HG03060 (cell line): ENCODE data around the gene FIZ1.
"Not testable (repeated sequence)": the region's sequence is repeated elsewhere in the genome, so short reads cannot be mapped to it uniquely, and the experiment has no call there.

Source experiments
- ATAC-seq: cut with Tn5 transposase; IDR thresholded peaks from one replicate; pipeline ENCODE4 v1.9.1; 2021; ENCODE audit warnings: low read depth, moderate number of reproducible peaks; ENCODE audit not compliant: unreplicated experiment

The FIZ1 gene

GRCh38 chr19:55598034-55598433 is 1.3 kb downstream of the FIZ1 start:
- no peak for ATAC-seq

DNA sequence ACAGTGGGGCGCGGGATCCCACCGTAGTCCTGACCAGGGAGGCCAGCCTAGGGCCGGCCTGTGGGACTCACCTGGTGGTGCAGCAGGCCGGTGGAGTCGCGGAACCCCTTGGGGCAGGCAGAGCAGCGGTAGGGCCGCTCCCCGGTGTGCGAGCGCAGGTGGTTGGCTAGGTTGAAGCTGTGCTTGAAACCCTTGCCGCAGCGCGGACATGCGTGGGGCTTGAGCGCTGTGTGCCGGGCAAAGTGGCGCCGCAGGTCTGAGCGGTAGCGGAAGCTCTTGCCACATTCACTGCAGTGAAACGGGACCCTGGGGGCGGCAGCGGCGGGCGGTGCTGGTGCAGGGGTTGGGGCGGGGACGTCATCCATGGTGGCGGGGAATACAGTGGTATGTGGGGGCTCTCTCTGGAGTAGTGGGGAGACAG is 1.8 kb downstream of the FIZ1 start:
- no peak for ATAC-seq

DNA sequence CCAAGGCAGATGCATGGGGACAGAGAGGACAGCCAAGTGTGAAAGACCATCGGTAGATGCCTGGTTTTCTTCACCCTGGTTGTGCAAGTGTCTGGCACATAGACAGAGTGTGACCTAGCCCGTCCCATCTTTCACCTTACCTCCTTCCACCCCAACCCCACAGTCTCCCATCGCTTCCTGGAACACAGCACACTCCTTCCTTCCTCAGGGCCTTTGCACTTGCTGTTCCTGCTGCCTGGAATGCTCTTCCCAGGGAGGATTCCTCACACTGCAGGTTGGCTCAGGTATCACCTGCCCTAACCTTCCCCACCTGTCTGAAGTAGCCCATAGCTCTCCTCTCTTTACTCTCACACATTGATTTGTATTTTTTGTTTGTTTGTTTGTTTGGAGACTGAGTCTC is 3.0 kb downstream of the FIZ1 start:
- no peak for ATAC-seq

- no peak for ATAC-seq
These were observed 4.2 kb downstream of the FIZ1 start for GRCh38 chr19:55594996-55595545.

- no peak for ATAC-seq
These were observed 6.1 kb downstream of the FIZ1 start for GRCh38 chr19:55593096-55593772.

DNA sequence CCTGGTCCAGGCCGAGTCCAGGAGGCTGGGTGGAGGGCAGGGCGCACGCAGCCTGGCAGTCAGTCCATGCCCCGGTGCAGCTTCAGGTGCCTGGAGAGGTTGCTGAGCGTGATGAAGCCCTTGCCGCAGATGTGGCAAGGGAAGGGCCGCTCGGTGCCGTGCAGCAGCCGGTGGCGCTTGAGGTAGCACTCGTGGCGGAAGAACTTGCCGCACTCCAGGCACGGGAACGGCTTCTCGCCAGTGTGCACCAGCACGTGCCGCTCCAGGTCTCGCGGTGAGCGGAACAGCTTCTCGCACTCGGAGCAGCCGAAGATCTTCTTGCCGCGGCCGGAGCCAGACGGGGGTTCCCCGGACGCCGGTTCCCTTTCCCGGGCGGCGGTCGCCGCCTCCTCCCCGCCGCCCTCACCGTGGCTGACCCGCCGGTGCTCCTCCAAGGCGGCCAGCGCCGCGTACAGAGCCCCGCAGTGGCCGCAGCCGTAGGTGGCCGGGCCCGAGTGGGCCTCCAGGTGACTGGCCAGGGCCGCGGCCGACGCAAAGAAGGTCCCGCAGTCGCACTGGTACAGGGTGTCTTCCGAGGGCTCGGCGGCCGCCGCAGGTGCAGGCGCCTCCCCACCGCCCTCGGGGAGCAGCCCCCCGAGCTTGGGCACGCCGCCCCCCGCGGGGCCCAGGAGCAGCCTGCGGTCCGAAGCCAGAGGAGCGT is 6.8 kb downstream of the FIZ1 start:
- ATAC-seq: no peak

DNA sequence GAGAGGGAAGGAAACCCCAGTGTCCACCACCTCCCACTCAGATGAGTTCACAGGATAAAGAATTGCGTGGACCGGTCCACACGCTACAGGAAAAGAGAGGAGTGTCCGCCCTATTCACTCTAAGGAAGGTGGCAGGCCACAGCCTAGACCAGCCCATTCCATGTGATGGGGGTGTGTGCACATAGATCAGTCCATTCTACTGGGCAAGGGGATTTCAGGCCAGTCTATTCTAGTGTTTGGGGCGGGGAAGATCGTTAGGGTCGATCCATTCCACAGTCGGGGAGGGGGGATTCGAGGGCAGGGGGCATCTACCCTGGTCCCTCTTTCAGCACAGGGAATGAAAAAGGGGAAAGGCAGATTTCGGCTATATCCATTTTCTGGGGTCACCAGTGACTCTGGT is 7.8 kb downstream of the FIZ1 start:
- no peak for ATAC-seq

DNA sequence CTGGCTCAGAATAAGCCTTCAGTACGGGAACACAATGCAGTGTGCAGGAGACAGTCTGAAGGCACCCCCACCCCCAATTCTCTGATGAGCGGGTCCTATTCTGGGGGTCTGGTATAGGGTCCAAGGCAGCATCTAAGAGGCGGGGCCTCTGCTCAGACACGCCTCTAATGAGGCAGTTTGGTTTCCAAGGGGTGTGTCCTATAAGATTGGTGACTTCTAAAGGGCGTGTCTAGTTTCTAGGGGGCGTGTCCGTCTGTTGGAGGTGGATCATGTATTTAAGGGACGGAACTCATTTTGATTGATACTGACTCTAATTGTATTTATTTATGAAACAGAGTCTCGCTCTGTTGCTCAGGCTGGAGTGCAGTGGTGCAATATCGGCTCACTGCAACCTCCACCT is 8.7 kb downstream of the FIZ1 start:
- no peak for ATAC-seq

DNA sequence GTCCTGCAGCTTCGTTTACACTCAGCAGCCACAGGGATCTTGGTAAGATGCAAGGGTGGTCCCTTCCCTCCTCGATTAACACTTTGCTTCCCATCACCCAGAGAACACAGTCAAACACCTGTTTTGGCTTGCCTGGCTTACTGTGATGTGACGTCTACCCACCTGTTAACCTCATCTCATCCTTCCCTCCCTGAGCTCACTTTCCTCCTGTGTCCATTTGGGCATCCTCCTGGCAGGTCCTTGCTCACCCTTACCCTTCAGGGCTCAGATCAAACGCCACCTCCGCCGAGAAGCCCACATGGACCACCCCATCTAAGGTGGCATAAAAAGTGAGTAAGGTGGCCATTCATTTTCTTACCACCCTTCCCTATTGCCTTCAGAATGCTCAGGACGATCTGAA is 9.2 kb downstream of the FIZ1 start:
- ATAC-seq: no peak

- no peak for ATAC-seq
These were observed 10.6 kb downstream of the FIZ1 start for GRCh38 chr19:55588738-55589137.

DNA sequence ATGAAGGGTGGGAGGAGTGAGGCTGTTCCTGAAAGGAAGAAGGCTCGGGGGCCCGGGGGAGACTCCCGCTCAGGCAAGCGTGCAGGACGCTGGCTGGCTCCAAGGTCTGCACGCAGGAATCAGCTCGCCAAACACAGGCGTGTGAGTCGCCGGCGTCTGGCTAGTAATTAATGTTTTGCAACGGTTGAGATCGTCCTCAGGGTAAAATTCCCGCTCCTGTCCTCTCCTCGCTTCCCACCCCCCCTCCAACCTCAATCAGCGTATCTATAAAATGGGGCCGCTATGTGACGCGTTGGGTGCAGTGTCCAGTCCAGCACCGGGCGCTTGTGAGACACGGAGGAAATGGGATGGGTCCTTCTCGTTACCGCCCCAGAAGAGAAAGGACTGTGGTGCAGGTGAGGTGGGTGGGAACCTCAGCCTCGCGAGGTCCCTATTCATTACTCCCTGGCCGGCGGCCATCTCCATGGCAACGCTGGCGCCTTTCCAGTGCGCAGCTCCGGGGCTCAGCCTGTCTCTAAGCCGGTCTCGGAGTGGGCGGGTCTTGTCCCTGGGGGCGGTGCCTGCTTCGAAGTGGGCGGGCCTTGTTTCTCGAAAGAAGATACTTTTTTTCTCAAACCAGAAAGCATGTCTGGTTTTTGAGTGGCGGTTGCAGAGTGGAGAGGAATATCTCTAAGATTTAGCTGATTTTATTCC is 12.2 kb downstream of the FIZ1 start:
- peak; percentile 89 for ATAC-seq

- no peak for ATAC-seq
These were observed 13.5 kb downstream of the FIZ1 start for GRCh38 chr19:55585658-55586339.

- ATAC-seq: no peak
These were observed 14.4 kb downstream of the FIZ1 start for GRCh38 chr19:55584871-55585270.

- ATAC-seq: not testable (repeated sequence)
These were observed 15.4 kb downstream of the FIZ1 start for GRCh38 chr19:55583897-55584296.

DNA sequence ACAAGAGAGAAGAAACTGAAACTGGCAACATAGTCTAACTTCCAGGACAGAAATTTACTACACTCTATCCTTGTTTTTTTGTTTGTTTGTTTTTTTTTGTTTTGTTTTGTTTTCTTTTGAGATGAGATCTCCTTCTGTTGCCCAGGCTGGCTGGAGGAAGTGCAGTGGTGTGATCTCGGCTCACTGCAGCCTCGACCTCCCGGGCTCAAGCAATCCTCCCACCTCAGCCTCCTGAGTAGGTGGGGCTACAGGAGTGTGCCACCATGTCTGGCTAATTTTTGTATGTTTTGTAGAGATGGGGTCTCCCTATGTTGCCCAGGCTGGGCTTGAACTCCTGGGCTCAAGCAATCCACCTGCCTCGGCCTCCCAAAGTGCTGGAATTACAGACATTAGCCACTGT is 17.0 kb downstream of the FIZ1 start:
- ATAC-seq: not testable (repeated sequence)

- ATAC-seq: no peak
These were observed 17.5 kb downstream of the FIZ1 start for GRCh38 chr19:55581823-55582223.

DNA sequence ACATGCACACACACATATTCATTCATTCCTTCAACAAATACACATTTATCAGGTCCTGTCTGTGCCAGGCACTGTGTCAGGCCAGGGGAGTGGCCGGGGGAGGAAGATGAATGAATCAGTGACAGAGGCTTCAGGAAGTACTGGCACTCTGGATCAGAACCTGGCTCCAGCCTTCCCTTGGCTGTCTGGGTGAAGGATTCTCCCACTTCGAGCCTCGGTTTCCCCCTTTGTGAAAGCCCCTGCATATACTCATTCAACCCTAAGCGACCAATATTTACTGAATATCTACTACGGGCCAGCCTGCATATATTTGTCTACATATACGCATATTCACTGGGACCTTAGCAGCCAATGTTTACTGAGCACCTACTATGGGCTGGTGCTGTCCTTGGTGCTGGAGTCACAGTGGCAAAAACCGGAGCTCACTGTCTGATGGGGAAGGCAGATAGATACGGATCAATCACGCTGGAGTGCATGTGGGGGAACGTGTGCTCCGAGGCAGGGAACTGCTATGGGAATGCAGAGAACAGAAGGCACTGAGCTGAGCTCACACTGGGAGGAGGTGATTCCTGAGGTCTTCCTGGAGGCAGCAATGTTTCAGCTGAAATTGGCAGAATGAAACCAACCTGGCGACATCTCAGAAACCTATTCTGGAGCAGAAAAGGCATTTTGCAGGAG is 18.0 kb downstream of the FIZ1 start:
- ATAC-seq: no peak

DNA sequence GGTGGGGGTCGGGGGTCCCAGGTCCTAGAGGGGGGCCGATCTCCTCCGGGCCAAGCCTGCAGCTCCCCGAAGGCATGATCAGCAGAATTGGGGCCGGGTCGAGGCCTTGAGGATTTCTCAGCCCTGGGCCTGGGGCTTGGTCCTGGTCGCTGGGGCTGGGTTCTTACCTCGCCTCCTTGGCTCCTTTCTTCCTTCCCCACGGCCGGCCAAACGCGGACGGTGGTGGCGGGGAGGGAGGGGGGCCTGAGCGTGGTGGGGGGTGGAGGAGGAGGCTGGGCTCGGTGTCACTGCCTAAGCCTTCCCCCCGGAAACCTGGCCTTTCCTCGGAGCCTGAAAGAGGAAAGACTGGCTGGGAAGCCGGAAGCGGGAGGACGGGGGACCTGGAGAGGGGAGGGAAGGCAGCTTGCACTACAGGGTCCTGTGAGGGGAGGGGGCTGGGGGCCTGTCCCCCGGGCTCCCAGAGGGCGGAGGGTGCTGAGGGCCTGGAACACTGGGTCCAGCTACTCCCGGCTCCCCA is 18.6 kb downstream of the FIZ1 start, which contains the start of gene ZNF579:
TSS of gene ZNF579 (minus strand) at position 221 of the 517 bp plus-strand sequence. CDS start 1,209 bp downstream, outside the sequence.
- ATAC-seq: no peak

DNA sequence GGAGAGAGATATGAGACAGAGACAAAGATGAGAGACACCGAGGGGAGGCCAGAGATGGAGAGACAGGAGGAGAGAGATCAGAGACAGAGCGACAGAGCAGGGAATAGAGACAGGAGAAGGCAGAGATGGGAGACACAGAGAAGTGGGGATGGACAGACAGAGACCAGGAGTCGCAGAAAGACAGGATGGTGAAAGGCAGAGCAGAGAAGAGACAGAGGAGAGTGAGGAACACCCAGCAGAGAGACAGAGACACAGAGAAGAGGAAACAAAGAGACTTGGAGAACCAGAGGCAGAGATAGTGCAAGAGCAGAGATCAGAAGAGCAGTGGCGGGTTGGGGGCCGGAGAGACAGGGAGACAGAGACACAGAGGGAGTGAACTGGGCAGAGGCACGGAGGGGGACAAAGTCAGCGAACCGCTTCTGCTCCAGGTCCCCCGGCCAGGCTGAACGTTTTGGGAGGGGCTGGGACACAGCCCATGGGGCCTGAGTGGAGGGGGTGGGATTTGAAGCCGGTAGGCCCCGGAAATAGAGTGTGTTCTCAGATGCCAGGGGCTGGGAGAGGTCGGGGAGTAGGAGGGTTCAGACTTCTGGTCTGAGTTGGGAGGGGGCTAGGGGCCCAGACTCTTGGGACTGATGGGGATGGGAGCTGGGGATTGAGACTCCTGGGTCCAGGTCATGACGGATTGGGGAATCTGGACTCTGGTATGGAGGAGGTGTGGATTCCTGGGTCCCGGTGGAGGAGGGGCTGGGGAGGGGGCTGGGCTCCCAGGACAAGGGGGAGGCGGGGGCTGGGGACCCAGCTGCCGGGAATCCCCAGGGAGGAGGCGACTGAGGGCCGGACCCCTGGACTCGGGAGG is 19.3 kb downstream of the FIZ1 start:
- no peak for ATAC-seq
